ENCODE measurements around the gene DHDH.

The DHDH gene

DNA sequence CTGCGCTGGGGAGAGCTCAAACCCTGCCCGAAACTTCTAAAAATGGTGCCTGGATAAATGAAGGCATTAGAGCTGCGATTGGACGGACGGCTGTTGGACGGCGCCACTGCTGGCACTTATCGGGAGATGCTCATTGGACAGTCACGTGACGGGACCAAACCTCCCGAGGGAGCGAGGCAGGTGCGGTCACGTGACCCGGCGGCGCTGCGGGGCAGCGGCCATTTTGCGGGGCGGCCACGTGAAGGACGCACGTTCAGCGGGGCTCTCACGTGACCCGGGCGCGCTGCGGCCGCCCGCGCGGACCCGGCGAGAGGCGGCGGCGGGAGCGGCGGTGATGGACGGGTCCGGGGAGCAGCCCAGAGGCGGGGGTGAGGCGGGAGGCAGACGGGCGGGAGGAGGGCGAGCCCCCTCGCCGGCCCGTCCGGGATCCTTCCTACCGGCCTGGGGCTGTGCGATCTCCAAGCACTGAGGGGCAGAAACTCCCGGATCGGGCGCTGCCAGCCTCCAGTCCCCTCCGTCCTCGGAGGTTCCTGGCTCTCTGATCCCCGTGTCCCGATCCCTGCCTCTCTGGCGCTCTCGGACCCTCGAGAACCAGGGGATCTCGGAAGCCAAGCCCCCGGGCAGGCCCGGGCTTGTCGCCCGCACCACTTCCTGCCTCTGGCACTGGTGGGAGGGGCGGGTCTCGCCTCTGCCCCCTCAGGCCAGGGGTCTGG lies 21.3 kb downstream of the DHDH start, which contains the start of gene BAX:
BAX (plus strand) TSS at position 281 of the 713 bp plus-strand sequence; CDS start at position 335, 54 bp downstream.
- TF ChIP-seq, protein P1, sequence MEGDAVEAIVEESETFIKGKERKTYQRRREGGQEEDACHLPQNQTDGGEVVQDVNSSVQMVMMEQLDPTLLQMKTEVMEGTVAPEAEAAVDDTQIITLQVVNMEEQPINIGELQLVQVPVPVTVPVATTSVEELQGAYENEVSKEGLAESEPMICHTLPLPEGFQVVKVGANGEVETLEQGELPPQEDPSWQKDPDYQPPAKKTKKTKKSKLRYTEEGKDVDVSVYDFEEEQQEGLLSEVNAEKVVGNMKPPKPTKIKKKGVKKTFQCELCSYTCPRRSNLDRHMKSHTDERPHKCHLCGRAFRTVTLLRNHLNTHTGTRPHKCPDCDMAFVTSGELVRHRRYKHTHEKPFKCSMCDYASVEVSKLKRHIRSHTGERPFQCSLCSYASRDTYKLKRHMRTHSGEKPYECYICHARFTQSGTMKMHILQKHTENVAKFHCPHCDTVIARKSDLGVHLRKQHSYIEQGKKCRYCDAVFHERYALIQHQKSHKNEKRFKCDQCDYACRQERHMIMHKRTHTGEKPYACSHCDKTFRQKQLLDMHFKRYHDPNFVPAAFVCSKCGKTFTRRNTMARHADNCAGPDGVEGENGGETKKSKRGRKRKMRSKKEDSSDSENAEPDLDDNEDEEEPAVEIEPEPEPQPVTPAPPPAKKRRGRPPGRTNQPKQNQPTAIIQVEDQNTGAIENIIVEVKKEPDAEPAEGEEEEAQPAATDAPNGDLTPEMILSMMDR (IDR thresholded peaks at IDR 0.05; ENCODE audit: poor library complexity, severe bottlenecking), result no peak
- peak within 1 kb of the TSS; percentile 62 for H3K27ac ChIP-seq (ENCODE audit: poor library complexity, severe bottlenecking)
- ATAC-seq (ENCODE audit: low read depth), result peak; percentile 88
- H3K36me3 ChIP-seq (ENCODE audit: low read depth), result peaks cover 13% of the 10 kb centered on the region
- no peaks in the 10 kb centered on the region for H3K27me3 ChIP-seq (ENCODE audit: insufficient read depth, poor library complexity, severe bottlenecking)
- no peaks in the 10 kb centered on the region for H3K4me1 ChIP-seq (ENCODE audit: insufficient read depth, poor library complexity, severe bottlenecking)
- no peaks in the 10 kb centered on the region for H3K9me3 ChIP-seq (ENCODE audit: severe bottlenecking)
- peak within 1 kb of the TSS; percentile 66 for H3K4me3 ChIP-seq (ENCODE audit: severe bottlenecking)
- DNase-seq (ENCODE audit: low spot score), result peak; percentile 96

DNA sequence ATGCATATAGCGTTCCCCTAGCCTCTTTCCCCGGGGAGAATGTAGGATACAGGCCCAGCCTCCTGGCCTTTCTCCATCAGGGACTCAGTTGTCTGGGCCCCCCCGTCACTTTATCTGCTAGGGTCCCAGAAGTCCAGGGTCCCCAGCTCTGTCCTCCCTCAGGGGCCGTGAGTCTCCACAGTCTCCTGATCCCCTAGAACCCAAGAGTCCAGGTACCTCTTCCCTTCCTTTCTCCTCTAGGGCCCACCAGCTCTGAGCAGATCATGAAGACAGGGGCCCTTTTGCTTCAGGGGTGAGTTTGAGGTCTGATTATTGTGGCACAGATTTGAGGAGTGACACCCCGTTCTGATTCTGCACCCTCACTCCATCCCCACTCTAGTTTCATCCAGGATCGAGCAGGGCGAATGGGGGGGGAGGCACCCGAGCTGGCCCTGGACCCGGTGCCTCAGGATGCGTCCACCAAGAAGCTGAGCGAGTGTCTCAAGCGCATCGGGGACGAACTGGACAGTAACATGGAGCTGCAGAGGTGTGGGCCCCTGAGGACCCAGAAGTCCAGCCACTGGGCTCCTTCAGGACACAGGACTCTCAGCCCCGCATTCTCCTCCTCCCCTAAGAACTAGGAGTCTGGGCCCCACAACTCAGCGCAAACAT lies 21.9 kb downstream of the DHDH start:
- DNase-seq (ENCODE audit: low spot score) (no peak), ATAC-seq (ENCODE audit: low read depth) (no peak; the same call in 2 of the 3 replicates)
- Histone ChIP-seq H3K9me3 (ENCODE audit: severe bottlenecking) (no peaks in the 10 kb centered on the region), H3K27me3 (ENCODE audit: insufficient read depth, poor library complexity, severe bottlenecking) (no peaks in the 10 kb centered on the region), H3K36me3 (ENCODE audit: low read depth) (peaks cover 17% of the 10 kb centered on the region), H3K27ac (ENCODE audit: poor library complexity, severe bottlenecking) (peak overlapping the region; percentile 62), H3K4me1 (ENCODE audit: insufficient read depth, poor library complexity, severe bottlenecking) (no peaks in the 10 kb centered on the region), H3K4me3 (ENCODE audit: severe bottlenecking) (peak overlapping the region; percentile 66)
- TF ChIP-seq, protein P1 (IDR thresholded peaks at IDR 0.05; ENCODE audit: poor library complexity, severe bottlenecking), result no peak

DNA sequence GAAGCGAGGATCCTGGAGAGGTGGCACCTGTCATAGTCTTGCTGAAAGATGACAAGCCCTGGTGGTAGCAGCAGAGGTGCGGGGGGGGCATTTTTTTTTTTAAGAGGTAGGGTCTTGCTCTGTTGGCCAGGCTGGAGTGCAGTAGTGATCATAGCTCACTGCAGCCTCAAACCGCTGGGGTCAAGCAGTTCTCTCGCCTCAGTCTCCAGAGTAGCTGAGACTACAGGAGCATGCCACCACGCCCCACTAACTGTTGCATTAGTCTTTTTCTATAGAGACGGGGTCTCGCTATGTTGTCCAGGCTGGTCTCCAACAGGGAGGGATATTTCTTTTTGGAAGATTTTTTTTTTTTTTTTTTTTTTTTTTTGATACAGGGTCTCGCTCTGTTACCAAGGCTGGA lies 24.5 kb downstream of the DHDH start:
- no peaks in the 10 kb centered on the region for H3K9me3 ChIP-seq (ENCODE audit: severe bottlenecking)
- H3K36me3 ChIP-seq (ENCODE audit: low read depth), result peaks cover 17% of the 10 kb centered on the region
- H3K27ac ChIP-seq (ENCODE audit: poor library complexity, severe bottlenecking), result no peak overlapping the region
- H3K4me3 ChIP-seq (ENCODE audit: severe bottlenecking), result no peak overlapping the region
- ATAC-seq (ENCODE audit: low read depth) (no peak), DNase-seq (ENCODE audit: low spot score) (no peak)
- H3K4me1 ChIP-seq (ENCODE audit: insufficient read depth, poor library complexity, severe bottlenecking), result no peaks in the 10 kb centered on the region
- H3K27me3 ChIP-seq (ENCODE audit: insufficient read depth, poor library complexity, severe bottlenecking), result no peaks in the 10 kb centered on the region
- TF ChIP-seq, protein P1 (IDR thresholded peaks at IDR 0.05; ENCODE audit: poor library complexity, severe bottlenecking), result no peak

DNA sequence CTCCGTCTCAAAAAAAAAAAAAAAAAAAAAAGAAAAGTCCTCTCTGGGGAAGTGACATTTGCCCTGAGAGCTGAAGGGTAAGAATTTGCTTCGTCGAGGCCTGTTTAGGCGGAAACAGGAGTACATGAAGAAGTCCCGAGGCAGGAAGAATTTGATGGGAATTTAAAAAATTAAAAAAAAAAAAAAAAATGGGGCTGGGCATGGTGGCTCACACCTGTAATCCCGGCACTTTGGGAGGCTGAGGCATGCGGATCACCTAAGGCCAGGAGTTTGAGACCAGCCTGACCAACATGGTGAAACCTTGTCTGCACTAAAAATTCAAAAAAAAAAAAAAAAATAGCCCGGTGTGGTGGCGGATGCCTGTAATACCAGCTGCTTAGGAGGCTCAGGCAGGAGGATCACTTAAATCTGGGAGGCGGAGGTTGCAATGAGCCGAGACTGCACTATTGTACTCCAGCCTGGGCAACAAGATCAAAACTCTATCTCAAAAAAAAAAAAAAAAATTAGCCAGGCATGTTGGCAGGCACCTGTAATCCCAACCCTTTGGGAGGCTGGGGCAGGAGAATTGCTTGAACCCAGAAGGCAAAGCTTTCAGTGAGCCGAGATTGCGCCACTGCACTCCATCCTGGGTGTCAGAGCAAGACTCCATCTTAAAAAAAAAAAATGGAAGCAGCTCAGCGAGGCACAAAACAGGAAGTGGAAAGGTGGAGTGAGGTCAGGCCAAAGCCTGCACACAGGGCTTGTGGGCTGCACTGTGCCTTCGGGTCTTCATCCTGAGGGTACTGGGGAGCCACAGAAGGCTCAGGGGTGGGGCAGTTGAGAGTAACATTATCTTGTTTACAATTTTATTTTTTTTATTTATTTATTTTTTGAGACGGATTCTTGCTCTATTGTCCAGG lies 26.1 kb downstream of the DHDH start:
- H3K36me3 ChIP-seq (ENCODE audit: low read depth), result peaks cover 17% of the 10 kb centered on the region
- H3K4me1 ChIP-seq (ENCODE audit: insufficient read depth, poor library complexity, severe bottlenecking), result peaks cover 15% of the 10 kb centered on the region
- DNase-seq (ENCODE audit: low spot score) (no peak), ATAC-seq (ENCODE audit: low read depth) (no peak)
- H3K27me3 ChIP-seq (ENCODE audit: insufficient read depth, poor library complexity, severe bottlenecking), result no peaks in the 10 kb centered on the region
- TF ChIP-seq, protein P1 (IDR thresholded peaks at IDR 0.05; ENCODE audit: poor library complexity, severe bottlenecking), result no peak
- H3K27ac ChIP-seq (ENCODE audit: poor library complexity, severe bottlenecking), result no peak overlapping the region
- H3K9me3 ChIP-seq (ENCODE audit: severe bottlenecking), result no peaks in the 10 kb centered on the region
- H3K4me3 ChIP-seq (ENCODE audit: severe bottlenecking), result no peak overlapping the region
